ENCODE data around the gene CNOT9.
A peak's percentile ranks its signal among the peaks of the same experiment; 100 is the strongest.

The CNOT9 gene

GRCh38 chr2:218638372-218638771, 69.7 kb downstream of the CNOT9 start:
- no peak overlapping the region for H3K4me3 ChIP-seq (ENCODE audit: low read depth, low read length)
- no peak for TF ChIP-seq CTCF (IDR thresholded peaks at IDR 0.05; ENCODE audit: low read depth, low read length)
- no peak for DNase-seq (ENCODE audit: low read depth, low spot score)
- in situ Hi-C loops (cut with HindIII; ENCODE audit: low sequenced_read_pairs): no loop called here

GRCh38 chr2:218642121-218642656, 73.5 kb downstream of the CNOT9 start:
- H3K4me3 ChIP-seq (ENCODE audit: low read depth, low read length): no peak overlapping the region
- TF ChIP-seq CTCF (IDR thresholded peaks at IDR 0.05; ENCODE audit: low read depth, low read length): no peak
- in situ Hi-C loops (cut with HindIII; ENCODE audit: low sequenced_read_pairs): no loop called here
- no peak for DNase-seq (ENCODE audit: low read depth, low spot score)

- DNase-seq (ENCODE audit: low read depth, low spot score): no peak
- in situ Hi-C loops (cut with HindIII; ENCODE audit: low sequenced_read_pairs): no loop called here
- H3K4me3 ChIP-seq (ENCODE audit: low read depth, low read length): no peak overlapping the region
- TF ChIP-seq CTCF (IDR thresholded peaks at IDR 0.05; ENCODE audit: low read depth, low read length): no peak
Observed at GRCh38 chr2:218642786-218643185, 74.1 kb downstream of the CNOT9 start.

- H3K4me3 ChIP-seq (ENCODE audit: low read depth, low read length): no peak overlapping the region
- in situ Hi-C loops (cut with HindIII; ENCODE audit: low sequenced_read_pairs): no loop called here
- DNase-seq (ENCODE audit: low read depth, low spot score): no peak
- TF ChIP-seq CTCF (IDR thresholded peaks at IDR 0.05; ENCODE audit: low read depth, low read length): no peak
Observed at GRCh38 chr2:218643751-218644310, 75.2 kb downstream of the CNOT9 start.

- DNase-seq (ENCODE audit: low read depth, low spot score): no peak
- no peak overlapping the region for H3K4me3 ChIP-seq (ENCODE audit: low read depth, low read length)
- no peak for TF ChIP-seq CTCF (IDR thresholded peaks at IDR 0.05; ENCODE audit: low read depth, low read length)
- in situ Hi-C loops (cut with HindIII; ENCODE audit: low sequenced_read_pairs): no loop called here
Observed at GRCh38 chr2:218644721-218645120, 76.1 kb downstream of the CNOT9 start.

- H3K4me3 ChIP-seq (ENCODE audit: low read depth, low read length): no peak overlapping the region
- in situ Hi-C loops (cut with HindIII; ENCODE audit: low sequenced_read_pairs): no loop called here
- TF ChIP-seq CTCF (IDR thresholded peaks at IDR 0.05; ENCODE audit: low read depth, low read length): no peak
- peak; percentile 59 for DNase-seq (ENCODE audit: low read depth, low spot score)
Observed at GRCh38 chr2:218645126-218645525, 76.5 kb downstream of the CNOT9 start.
